Measurements from ENCODE around the gene E2F2.
"Not testable (repeated sequence)": the region's sequence is repeated elsewhere in the genome, so short reads cannot be mapped to it uniquely, and the experiment has no call there.

The E2F2 gene

GRCh38 chr1:23546897-23547584 is 16.0 kb upstream of the E2F2 start:
- no peak for DNase-seq (ENCODE audit: low read depth in 2 of 2)

DNA sequence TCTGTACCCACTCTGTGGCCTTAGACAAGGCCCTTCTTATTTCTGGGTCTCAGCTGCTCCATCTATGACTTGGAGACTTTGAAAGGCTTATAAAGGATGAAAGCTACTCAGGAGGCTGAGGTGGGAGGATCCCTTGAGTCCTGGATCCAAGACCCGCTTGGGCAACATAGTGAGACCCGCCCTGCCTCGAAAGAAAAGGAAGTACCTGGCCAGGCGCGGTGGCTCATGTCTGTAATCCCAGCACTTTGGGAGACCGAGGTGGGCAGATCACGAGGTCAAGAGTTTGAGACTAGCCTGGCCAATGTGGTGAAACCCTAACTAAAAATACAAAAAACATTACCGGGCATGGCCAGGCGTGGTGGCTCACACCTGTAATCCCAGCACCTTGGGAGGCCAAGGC is 14.8 kb upstream of the E2F2 start:
- DNase-seq (ENCODE audit: low read depth in 2 of 2) = no peak

DNA sequence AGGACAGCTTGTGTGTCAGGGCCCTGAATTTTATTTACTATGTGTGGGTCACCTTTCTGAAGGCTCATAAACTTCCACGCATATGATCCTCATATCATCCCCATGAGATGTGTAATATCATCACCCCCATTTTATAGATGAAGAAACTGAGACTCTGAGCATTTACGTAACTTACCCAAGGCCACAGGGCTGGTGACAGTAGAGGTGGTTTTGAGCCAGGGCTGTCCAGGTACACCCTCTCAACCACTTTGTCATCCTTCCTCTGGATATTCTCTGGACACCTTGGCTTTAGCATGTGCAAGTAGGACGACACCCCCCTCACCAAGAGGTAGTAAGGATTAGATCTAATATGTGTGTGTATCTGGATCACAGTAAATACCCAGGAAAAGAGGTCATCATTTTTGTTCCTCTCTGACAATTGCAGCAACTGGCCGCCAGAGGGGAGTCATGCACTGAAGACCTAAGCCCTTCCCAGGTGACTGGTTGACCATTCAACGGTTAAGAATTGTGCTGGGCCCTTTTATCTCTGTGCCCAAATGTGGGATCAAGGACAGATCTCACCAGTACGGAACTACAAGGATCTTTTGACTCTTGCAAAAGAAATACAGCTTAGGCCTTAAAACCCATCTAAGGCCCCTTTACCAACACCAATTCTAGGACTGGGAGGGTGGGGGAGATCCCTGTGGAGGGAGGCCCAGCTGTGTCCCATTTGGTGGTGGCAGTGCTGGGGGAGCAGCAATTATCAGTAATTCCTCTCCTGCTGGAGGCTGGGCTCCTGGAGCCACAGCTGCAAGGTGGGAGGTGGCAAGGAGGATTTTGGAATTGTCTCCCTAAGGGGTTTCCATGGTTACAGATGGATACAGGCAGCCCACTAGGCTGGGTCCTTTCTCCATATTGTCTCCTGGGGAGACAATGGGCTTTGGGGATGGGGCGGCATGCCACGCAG is 13.7 kb upstream of the E2F2 start:
- peak in 1 of 2 donors; percentile 56 for DNase-seq (ENCODE audit: low read depth in 2 of 2)

DNA sequence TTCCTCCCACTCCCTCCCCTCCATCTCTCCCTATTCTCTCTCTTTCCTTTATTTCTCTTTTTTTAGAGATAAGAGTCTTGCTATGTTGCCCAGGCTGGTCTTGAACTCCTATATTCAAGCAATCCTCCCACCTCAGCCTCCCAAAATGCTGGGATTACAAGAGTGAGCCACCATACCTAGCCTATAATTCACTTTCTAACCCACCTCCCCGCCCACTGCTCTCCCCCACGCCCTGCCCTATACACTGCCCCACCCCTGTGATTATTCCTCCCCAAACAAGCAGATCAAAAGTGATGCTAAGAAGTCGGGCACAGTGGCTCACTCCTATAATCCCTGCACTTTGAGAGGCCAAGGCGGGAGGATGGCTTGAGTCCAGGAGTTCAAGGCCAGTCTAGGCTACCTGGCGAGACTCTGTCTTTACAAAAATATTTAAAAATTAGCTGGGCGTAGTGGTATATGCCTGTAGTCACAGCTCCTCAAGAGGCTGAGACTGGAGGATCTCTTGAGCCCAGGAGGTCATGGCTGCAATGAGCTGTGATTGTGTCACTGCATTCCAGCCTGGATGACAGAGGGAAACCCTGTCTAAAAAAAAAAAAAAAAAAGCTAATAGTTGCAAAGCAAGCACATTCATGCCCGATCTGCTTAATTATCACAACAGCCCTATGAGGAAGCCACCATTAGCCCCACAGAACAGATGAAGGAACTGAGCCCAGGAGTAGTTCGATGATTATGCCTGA is 12.8 kb upstream of the E2F2 start:
- DNase-seq (ENCODE audit: low read depth in 2 of 2) = no peak

DNA sequence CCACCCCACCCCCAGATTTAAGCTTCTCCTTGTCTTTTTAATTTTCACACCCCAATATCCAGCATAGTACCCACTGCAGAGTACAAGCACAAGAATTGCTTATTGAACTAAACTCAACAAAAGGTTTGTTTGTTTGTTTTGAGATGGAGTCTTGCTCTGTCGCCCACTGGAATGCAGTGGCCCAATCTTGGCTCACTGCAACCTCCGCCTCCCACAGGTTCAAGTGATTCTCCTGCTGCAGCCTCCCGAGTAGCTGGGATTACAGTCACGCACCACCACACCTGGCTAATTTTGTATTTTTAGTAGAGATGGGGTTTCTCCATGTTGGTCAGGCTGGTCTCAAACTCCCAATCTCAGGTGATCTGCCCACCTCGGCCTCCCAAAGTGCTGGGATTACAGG is 11.9 kb upstream of the E2F2 start:
- DNase-seq (ENCODE audit: low read depth in 2 of 2) = not testable (repeated sequence)

DNA sequence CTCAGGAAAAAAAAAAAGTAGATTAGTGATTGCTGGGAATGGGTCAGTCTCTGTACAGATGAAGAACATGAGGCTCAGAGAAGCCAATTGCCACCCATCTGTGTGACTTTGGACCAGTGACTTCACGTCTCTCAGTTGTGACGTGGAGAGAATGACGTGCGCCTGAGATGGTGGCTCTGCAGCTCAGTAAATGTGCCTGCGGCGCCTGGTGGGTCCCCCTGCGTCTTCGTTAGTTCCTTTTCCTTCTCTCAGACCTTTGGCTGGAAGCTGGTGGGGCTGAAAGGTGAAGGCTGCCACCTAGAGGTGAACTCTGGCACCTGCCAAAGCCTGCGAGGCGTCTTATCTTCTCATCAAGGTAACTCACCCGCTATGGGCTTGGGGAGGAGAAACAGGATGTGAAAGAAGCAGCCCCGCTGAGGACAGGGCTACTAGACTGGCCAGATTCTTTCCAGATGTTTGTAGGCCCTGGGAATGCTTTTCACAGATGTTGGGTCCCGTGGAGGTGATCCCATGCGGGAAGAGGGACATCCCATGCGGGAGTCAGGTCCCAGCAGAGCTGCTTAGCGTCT is 8.7 kb upstream of the E2F2 start:
- peak; percentile 72 to 86 for DNase-seq (ENCODE audit: low read depth in 2 of 2)

DNA sequence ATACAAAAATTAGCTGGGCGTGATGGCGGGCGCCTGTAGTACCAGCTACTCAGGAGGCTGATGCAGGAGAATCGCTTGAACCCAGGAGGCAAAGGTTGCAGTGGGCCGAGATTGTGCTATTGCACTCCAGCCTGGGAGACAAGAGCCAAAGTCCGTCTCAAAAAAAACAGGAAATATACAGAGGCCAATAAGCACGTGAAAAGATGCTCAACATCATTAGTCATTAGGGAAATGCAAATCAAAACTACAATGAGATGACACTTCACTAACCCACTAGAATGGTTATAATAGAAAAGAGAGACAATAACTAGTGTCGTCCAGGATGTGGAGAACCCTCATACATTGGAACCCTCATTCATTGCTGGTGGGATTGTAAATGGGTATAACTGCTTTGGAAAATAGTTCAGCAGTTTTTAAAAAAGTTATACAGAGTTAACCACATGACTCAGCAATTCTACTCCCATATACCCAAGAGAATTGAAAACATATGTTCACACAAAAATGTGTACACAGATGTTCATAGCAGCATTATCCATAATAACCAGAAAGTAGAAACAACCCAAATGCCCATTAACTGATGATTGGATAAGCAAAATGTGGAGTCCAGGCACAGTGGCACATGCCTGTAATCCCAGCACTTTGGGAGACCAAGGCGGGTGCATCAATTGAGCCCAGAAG is 6.4 kb upstream of the E2F2 start:
- no peak for DNase-seq (ENCODE audit: low read depth in 2 of 2)

GRCh38 chr1:23533246-23534023 is 2.4 kb upstream of the E2F2 start:
- no peak for DNase-seq (ENCODE audit: low read depth in 2 of 2)

- DNase-seq (ENCODE audit: low read depth in 2 of 2) = no peak
Measured at GRCh38 chr1:23531562-23532094, 595 bp upstream of the E2F2 start.

DNA sequence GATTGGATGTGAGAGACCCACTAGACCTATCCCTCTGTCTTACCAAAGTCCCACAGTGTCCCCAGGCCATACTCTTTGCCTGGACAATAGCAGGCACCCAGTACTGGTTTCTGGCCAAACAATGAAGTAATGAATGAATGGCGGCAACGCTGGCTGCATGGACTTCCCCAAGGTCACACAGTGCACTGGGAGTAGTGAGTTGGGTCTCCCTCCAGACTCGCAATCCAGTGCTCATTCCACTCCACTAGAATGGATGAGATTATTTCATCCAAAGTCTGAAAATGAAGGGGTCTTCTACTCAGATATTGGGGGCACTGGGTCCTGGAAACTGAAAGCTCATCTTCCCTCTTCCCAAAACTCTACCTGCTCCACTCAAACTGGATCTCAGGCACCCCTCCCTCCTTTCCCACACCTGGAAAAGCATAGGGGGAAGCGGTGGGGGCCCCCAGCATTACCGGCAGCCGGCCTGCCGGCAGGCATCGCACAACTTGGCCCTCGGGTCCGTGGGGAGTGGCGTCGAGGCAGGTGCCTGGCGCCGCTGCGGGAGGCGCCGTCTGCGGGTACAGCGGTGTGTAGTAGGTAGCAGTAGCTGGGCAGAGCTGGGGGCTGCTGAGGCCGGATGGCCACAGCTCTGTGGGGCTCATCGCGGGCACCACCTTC is 816 bp downstream of the E2F2 start:
- DNase-seq (ENCODE audit: low read depth in 2 of 2) = no peak

DNA sequence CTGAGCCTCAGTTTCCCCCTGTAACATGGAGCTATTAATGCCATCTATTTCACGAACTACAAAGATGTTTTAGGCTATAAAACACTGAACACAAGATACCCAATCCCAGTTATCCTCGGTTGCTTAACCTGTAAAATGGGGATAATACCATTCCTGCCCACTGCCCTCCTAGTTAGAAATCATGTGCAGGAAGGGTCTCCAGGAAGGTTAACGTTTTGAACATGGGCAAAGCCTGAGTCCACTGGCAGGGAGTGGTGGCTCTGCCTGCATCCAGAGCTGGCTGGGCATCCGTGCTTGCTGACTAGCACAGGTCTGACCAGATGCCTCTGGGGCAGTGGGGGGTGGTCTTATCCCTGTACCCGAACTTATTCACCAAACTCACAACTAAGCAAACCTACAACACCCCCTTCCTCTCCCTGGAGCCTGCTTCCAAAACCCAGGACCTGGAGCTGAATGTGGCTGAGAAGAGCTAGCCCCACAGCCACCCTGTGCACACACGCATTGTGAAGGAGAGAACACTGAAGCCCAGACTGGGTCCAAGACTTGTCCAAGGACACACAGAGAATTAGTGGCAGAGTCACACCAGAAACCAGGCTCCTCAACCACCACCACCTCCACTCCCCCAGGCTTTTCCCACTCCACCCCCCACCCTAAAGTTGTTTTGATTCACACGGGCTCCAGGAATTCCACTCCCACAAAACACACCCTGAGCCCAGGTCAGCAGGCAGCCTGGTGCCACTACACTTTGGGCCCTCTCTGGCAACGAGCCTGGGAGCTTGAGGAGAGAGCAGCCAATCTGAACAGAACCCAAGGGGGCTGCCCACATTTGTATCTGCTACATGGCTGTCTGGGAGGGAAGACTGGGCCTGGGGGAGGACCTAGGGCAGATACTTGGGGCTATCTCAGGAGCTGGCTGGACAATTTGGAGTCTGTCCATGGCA is 1.6 kb downstream of the E2F2 start:
- DNase-seq (ENCODE audit: low read depth in 2 of 2) = no peak

DNA sequence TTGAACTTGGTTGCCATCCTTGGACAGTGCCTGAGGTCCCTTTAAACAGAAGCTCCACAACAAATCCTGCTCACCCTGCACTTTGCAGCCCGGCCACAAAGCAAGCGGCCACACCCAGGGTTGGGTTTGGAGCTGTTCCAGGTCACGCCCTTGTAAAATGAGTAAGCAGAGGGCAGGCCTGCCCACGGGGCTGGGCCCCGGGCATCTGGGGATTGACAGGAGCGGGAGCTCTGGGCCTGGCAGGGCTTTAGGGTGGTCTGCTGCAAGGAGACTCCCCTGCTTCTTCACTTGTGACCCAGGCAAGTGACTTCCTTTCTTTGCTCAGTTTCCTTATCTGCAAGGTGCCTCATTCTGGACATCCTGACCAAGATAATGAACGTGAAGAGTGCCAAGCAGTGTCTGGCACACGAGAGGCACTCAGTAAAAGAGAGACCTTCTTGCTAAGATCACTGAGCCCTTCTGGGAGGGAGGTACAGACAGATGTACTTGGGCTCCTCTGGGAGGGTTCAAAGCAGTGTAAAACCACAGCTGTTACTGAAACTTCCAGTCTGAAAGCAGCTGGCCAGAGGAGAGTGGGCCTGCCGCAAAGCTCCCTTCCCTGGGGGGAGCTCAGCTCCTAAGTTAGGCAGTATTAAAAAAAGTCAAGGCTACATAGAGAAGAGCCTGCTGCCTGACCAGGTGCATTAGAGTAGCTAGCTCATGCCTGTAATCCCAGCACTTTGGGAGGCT is 2.6 kb downstream of the E2F2 start:
- peak; percentile 51 to 55 for DNase-seq (ENCODE audit: low read depth in 2 of 2)

DNA sequence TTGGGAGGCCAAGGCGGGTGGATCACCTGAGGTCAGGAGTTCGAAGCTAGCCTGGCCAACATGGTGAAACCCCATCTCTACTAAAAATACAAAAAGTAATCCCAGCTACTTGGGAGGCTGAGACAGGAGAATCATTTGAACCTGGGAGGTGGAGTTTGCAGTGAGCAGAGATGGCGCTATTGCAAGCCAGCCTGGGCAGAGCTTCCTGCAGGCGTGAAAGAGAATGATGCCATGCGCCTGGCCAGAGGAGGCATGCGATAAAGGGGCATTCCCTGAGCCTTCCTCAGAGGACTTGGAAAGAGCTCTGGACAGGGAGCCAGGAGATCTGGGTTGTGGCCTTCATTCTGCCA is 3.2 kb downstream of the E2F2 start:
- DNase-seq (ENCODE audit: low read depth in 2 of 2) = no peak

GRCh38 chr1:23527366-23527765 is 3.7 kb downstream of the E2F2 start:
- no peak for DNase-seq (ENCODE audit: low read depth in 2 of 2)

DNA sequence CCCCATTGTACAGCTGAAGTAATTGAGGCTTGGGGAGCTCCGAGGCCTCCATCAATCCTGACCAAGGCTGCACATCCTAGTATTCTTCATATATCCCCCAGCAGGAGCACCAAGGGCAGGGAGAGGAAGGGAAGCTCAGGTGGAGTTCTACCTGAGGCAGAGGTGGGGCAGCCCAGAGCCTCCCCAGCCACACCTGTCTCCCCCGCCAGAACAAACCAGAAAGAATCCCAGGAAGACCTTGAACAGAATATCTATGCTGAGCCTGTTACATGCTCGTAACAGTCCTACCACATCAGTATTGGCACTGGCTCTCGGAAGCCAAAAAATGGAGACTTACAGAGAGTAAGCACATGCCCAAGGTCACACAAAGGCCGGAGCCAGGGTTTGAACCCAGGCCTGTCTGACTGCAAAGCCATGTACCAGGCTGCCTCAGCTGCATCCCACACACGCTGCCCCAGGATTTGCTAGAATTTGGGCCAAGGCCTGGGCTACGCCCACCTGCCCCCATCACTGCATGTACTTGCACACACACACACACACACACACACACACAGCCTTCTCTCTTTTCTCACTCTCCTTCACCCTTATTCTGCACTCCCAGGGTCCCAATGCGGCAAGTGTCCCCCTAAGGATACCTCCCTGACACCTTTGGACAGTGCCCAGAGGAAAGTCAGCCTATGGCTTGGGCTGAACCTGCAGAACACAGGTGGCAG is 4.5 kb downstream of the E2F2 start:
- no peak for DNase-seq (ENCODE audit: low read depth in 2 of 2)

DNA sequence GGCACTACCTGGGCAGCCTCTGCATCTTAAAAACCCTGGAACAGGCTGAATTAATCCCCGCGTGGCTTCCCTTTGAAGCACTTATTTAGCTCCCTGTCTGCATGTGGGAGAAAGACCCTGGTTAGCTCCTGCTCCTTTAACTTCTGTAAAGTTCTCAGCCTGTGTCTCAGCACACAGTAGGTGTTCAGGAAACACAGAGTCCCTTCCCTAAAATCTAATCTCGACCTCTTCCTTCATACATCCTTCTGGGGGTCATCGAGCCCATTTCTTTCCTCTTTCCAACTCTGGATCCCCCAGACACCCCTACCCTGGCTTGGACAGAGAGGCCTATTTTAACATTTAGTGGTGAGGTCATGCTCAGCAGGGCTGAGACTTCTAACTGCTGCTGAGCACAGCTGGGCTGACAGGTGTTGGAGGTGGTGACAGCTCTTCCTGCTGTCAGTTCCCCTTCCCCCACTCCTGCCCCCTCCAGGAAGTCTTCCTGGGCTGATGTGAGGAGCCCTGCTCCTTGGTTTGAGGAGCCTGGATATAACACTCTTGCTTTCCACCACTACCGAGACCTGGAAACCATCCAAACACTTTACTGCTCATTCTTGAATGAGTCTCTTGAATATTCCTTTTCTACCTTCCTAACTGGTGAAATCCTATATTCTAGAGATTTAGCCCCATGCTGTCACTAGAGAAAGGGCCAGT is 5.3 kb downstream of the E2F2 start:
- DNase-seq (ENCODE audit: low read depth in 2 of 2) = no peak
